Activated CD4-positive, alpha-beta T cell treated with anti-CD3 and anti-CD28 coated beads, Interleukin-2, amount 10 ng/mL, durations not matched to agents 7 days and 5 days (primary cell): ENCODE measurements around the gene FRRS1L. TPM values are rescaled to one million over a fixed set of nuclear protein-coding genes. Genes with fewer than 3 reads are reported as not detected.

Experiments
- CTCF ChIA-PET: fragments of 350-600 bp; sonication (Branson Sonifier 250); formaldehyde crosslinking; loops from one replicate; lab custom pipeline; 2021; ENCODE audit warnings: antibody characterized with exemption; lab: Charles Lee
- POLR2A ChIA-PET: fragments of 350-600 bp; sonication (Branson Sonifier 250); formaldehyde crosslinking; loops from one replicate; lab custom pipeline; 2021; ENCODE audit warnings: antibody characterized with exemption; lab: Charles Lee
- DNase-seq: peaks from one replicate; pipeline ENCODE4 v3.0.0-alpha.2; 2020
- H3K27ac Mint-ChIP-seq: one replicate; pipeline ENCODE4 v1.8.0; 2021; ENCODE audit warnings: mild to moderate bottlenecking, moderate library complexity, mixed read lengths
- H3K27me3 Mint-ChIP-seq: one replicate; pipeline ENCODE4 v1.8.0; 2021; ENCODE audit warnings: mixed read lengths
- H3K36me3 Mint-ChIP-seq: one replicate; pipeline ENCODE4 v1.8.0; 2021; ENCODE audit warnings: low read depth, mixed read lengths
- H3K4me1 Mint-ChIP-seq: one replicate; pipeline ENCODE4 v1.8.0; 2021; ENCODE audit warnings: mixed read lengths
- H3K4me3 Mint-ChIP-seq: one replicate; pipeline ENCODE4 v1.8.0; 2021; ENCODE audit warnings: mild to moderate bottlenecking, moderate library complexity, mixed read lengths
- H3K9me3 Mint-ChIP-seq: one replicate; pipeline ENCODE4 v1.8.0; 2021; ENCODE audit warnings: mixed read lengths
- total RNA-seq, 2 experiments: library from RNA; stranded (reverse); gene quantifications; one replicate each; pipeline ENCODE4 v1.2.3, GENCODE V29; 2021

FRRS1L gene
- total RNA-seq, 2 experiments from 2014 or later = not detected

- CTCF ChIA-PET = no interaction called here
- POLR2A ChIA-PET = no interaction called here
- DNase-seq = no peak
- Mint-ChIP-seq H3K4me1 (peaks cover 51% of the 10 kb centered on the region), H3K27ac (no peak overlapping the region), H3K27me3 (no peaks in the 10 kb centered on the region), H3K4me3 (no peak overlapping the region), H3K9me3 (peaks cover 7% of the 10 kb centered on the region), H3K36me3 (peaks cover 36% of the 10 kb centered on the region)
These were observed 58.7 kb downstream of the FRRS1L start for GRCh38 chr9:109108318-109108717.

GRCh38 chr9:109107402-109108240 is 59.4 kb downstream of the FRRS1L start:
- ChIA-PET POLR2A (interaction anchor here (0.8 kb wide), 1 partner anchor 30 kb away, joined by 3 read pairs; no protein-coding TSS in a partner anchor), CTCF (no interaction called here)
- Mint-ChIP-seq H3K4me3 (no peak overlapping the region), H3K27ac (peak overlapping the region; percentile 57), H3K9me3 (peaks cover 12% of the 10 kb centered on the region), H3K36me3 (peaks cover 43% of the 10 kb centered on the region), H3K27me3 (no peaks in the 10 kb centered on the region), H3K4me1 (peaks cover 55% of the 10 kb centered on the region)
- no peak for DNase-seq

- POLR2A ChIA-PET = no interaction called here
- CTCF ChIA-PET = interaction anchor here (0.6 to 1.0 kb wide), 2 partner anchors 35 to 78 kb away, joined by 3 to 4 read pairs; no protein-coding TSS in a partner anchor
- Mint-ChIP-seq H3K36me3 (peaks cover 62% of the 10 kb centered on the region), H3K4me1 (peaks cover 64% of the 10 kb centered on the region), H3K9me3 (peaks cover 14% of the 10 kb centered on the region), H3K4me3 (peak overlapping the region; percentile 55), H3K27me3 (no peaks in the 10 kb centered on the region), H3K27ac (peak overlapping the region; percentile 89)
- DNase-seq = peak; percentile 28
These were observed 65.2 kb downstream of the FRRS1L start for GRCh38 chr9:109101810-109102209.

- DNase-seq = no peak
- Mint-ChIP-seq H3K9me3 (peaks cover 14% of the 10 kb centered on the region), H3K27me3 (no peaks in the 10 kb centered on the region), H3K36me3 (peaks cover 62% of the 10 kb centered on the region), H3K27ac (peak overlapping the region; percentile 89), H3K4me3 (peak overlapping the region; percentile 55), H3K4me1 (peaks cover 67% of the 10 kb centered on the region)
- POLR2A ChIA-PET = no interaction called here
- CTCF ChIA-PET = interaction anchor here (1.3 to 1.4 kb wide), 2 partner anchors 10 to 33 kb away, joined by 3 to 5 read pairs; no protein-coding TSS in a partner anchor
These were observed 65.8 kb downstream of the FRRS1L start for GRCh38 chr9:109101202-109101595.

- Mint-ChIP-seq H3K9me3 (peaks cover 14% of the 10 kb centered on the region), H3K4me1 (peaks cover 71% of the 10 kb centered on the region), H3K27ac (peak overlapping the region; percentile 89), H3K27me3 (no peaks in the 10 kb centered on the region), H3K4me3 (peak overlapping the region; percentile 55), H3K36me3 (peaks cover 66% of the 10 kb centered on the region)
- DNase-seq = no peak
- CTCF ChIA-PET = interaction anchor here (0.7 to 1.4 kb wide), 3 partner anchors 9 to 32 kb away, joined by 3 to 5 read pairs (median 3); no protein-coding TSS in a partner anchor
- POLR2A ChIA-PET = no interaction called here
These were observed 66.4 kb downstream of the FRRS1L start for GRCh38 chr9:109100543-109101201.

GRCh38 chr9:109098960-109099308 is 68.1 kb downstream of the FRRS1L start:
- H3K9me3 Mint-ChIP-seq = peaks cover 10% of the 10 kb centered on the region
- no peaks in the 10 kb centered on the region for H3K27me3 Mint-ChIP-seq
- POLR2A ChIA-PET = no interaction called here
- CTCF ChIA-PET = interaction anchor here (0.6 kb wide), 1 partner anchor 303 kb away, joined by 4 read pairs; no protein-coding TSS in a partner anchor
- no peak overlapping the region for H3K4me3 Mint-ChIP-seq
- peaks cover 83% of the 10 kb centered on the region for H3K4me1 Mint-ChIP-seq
- no peak overlapping the region for H3K27ac Mint-ChIP-seq
- H3K36me3 Mint-ChIP-seq = peaks cover 67% of the 10 kb centered on the region
- DNase-seq = no peak

GRCh38 chr9:109098171-109098959 is 68.7 kb downstream of the FRRS1L start:
- H3K36me3 Mint-ChIP-seq = peaks cover 67% of the 10 kb centered on the region
- no peaks in the 10 kb centered on the region for H3K27me3 Mint-ChIP-seq
- DNase-seq = no peak
- H3K4me1 Mint-ChIP-seq = peaks cover 86% of the 10 kb centered on the region
- H3K27ac Mint-ChIP-seq = peak overlapping the region; percentile 70
- peaks cover 7% of the 10 kb centered on the region for H3K9me3 Mint-ChIP-seq
- CTCF ChIA-PET = interaction anchor here (0.6 kb wide), 1 partner anchor 304 kb away, joined by 4 read pairs; no protein-coding TSS in a partner anchor
- POLR2A ChIA-PET = no interaction called here
- H3K4me3 Mint-ChIP-seq = no peak overlapping the region

- CTCF ChIA-PET = interaction anchor here (1.3 kb wide), 1 partner anchor 19 kb away, joined by 5 read pairs; no protein-coding TSS in a partner anchor
- peaks cover 68% of the 10 kb centered on the region for H3K36me3 Mint-ChIP-seq
- DNase-seq = no peak
- H3K9me3 Mint-ChIP-seq = no peaks in the 10 kb centered on the region
- H3K4me3 Mint-ChIP-seq = peak overlapping the region; percentile 2
- H3K27ac Mint-ChIP-seq = peak overlapping the region; percentile 20
- POLR2A ChIA-PET = interaction anchor here (0.6 to 0.7 kb wide), 2 partner anchors 21 to 52 kb away, joined by 3 read pairs; no protein-coding TSS in a partner anchor
- H3K27me3 Mint-ChIP-seq = no peaks in the 10 kb centered on the region
- peaks cover 82% of the 10 kb centered on the region for H3K4me1 Mint-ChIP-seq
These were observed 69.9 kb downstream of the FRRS1L start for GRCh38 chr9:109097146-109097545.

GRCh38 chr9:109095321-109095720 is 71.7 kb downstream of the FRRS1L start:
- Mint-ChIP-seq H3K4me3 (no peak overlapping the region), H3K36me3 (peaks cover 78% of the 10 kb centered on the region), H3K27me3 (no peaks in the 10 kb centered on the region), H3K9me3 (no peaks in the 10 kb centered on the region), H3K27ac (no peak overlapping the region), H3K4me1 (peaks cover 68% of the 10 kb centered on the region)
- ChIA-PET POLR2A (no interaction called here), CTCF (interaction anchor here (0.6 kb wide), 1 partner anchor 1830 kb away, joined by 3 read pairs; no protein-coding TSS in a partner anchor)
- DNase-seq = no peak

- Mint-ChIP-seq H3K27ac (no peak overlapping the region), H3K9me3 (no peaks in the 10 kb centered on the region), H3K4me1 (peaks cover 61% of the 10 kb centered on the region), H3K4me3 (no peak overlapping the region), H3K36me3 (peaks cover 77% of the 10 kb centered on the region), H3K27me3 (no peaks in the 10 kb centered on the region)
- no peak for DNase-seq
- ChIA-PET POLR2A (no interaction called here), CTCF (no interaction called here)
These were observed 72.8 kb downstream of the FRRS1L start for GRCh38 chr9:109094268-109094667.

- peaks cover 44% of the 10 kb centered on the region for H3K4me1 Mint-ChIP-seq
- no peak overlapping the region for H3K4me3 Mint-ChIP-seq
- peaks cover 69% of the 10 kb centered on the region for H3K36me3 Mint-ChIP-seq
- H3K9me3 Mint-ChIP-seq = no peaks in the 10 kb centered on the region
- POLR2A ChIA-PET = no interaction called here
- H3K27ac Mint-ChIP-seq = no peak overlapping the region
- no peaks in the 10 kb centered on the region for H3K27me3 Mint-ChIP-seq
- no peak for DNase-seq
- CTCF ChIA-PET = no interaction called here
These were observed 74.5 kb downstream of the FRRS1L start for GRCh38 chr9:109092587-109092986.

GRCh38 chr9:109092051-109092580 is 74.9 kb downstream of the FRRS1L start:
- H3K36me3 Mint-ChIP-seq = peaks cover 69% of the 10 kb centered on the region
- no peak for DNase-seq
- ChIA-PET CTCF (no interaction called here), POLR2A (no interaction called here)
- H3K4me3 Mint-ChIP-seq = no peak overlapping the region
- H3K9me3 Mint-ChIP-seq = no peaks in the 10 kb centered on the region
- peaks cover 40% of the 10 kb centered on the region for H3K4me1 Mint-ChIP-seq
- H3K27ac Mint-ChIP-seq = no peak overlapping the region
- no peaks in the 10 kb centered on the region for H3K27me3 Mint-ChIP-seq
